ENCODE results near the gene PTPRN2.

GRCh38 chr7:158409816-158410330, 177.8 kb downstream of the PTPRN2 start:
- no peak for TF ChIP-seq CTCF (IDR thresholded peaks at IDR 0.05)
- TF ChIP-seq POLR2AphosphoS5 (IDR thresholded peaks at IDR 0.05; ENCODE audit: low read depth, low read length), result no peak
- no peak for TF ChIP-seq REST (IDR thresholded peaks at IDR 0.05; ENCODE audit: insufficient read depth in 1 of 2, low read depth in 2 of 2, low read length in 1 of 2)
